Omental fat pad (tissue), 4 donors: ENCODE data around the gene AK8. TPM values are rescaled to one million over a fixed set of nuclear protein-coding genes. Genes with fewer than 3 reads are reported as not detected.

Experiments used
- ATAC-seq: fragments of 150-250 bp; one replicate; pipeline ENCODE4 v1.9.1; 2016; ENCODE audit warnings: mild to moderate bottlenecking, moderate library complexity; ENCODE audit not compliant: low FRiP score
- DNase-seq: peaks from one replicate; pipeline ENCODE4 v3.0.0-alpha.2; 2019; ENCODE audit warnings: low spot score
- total RNA-seq, 4 donors: library from RNA; depleted of rRNA; stranded (reverse); fragments of >200 nt; gene quantifications; one replicate each; pipeline ENCODE4 v1.1.0, GENCODE V29; 2016
- TF ChIP-seq, protein P1 (sequence below), 3 donors: fragments of 450-650 bp; IDR thresholded peaks; one replicate each; pipeline ENCODE4 v1.5.1; 2016 to 2017; ENCODE audit warnings: antibody characterized with exemption in 3 of 3, mild to moderate bottlenecking in 3 of 3, moderate library complexity in 2 of 3

The AK8 gene
- total RNA-seq, 4 donors from 2014 or later, result 1.0 to 1.3 (median 1.3) TPM; not detected in 1

DNA sequence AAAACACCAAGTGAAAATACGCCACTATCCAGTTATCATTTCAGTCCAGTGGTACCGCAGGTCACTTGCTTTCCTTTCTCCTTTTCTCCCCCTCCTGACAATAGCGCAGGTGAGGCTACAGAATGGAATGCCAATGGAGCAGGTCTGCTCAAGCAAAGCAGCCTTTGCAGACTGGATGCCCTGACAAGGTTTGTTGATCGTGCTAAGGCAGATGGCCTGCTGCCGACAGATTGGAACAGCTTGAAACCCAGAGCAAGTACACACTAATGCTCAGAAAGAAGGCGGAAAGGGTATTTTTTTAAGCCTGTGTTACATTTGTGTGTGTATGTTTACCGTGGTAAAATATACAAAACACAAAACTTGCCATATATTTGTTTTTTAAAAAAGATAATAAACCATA, 20.0 kb upstream of the AK8 start:
- DNase-seq (no peak), ATAC-seq (no peak)
- TF ChIP-seq, protein P1, sequence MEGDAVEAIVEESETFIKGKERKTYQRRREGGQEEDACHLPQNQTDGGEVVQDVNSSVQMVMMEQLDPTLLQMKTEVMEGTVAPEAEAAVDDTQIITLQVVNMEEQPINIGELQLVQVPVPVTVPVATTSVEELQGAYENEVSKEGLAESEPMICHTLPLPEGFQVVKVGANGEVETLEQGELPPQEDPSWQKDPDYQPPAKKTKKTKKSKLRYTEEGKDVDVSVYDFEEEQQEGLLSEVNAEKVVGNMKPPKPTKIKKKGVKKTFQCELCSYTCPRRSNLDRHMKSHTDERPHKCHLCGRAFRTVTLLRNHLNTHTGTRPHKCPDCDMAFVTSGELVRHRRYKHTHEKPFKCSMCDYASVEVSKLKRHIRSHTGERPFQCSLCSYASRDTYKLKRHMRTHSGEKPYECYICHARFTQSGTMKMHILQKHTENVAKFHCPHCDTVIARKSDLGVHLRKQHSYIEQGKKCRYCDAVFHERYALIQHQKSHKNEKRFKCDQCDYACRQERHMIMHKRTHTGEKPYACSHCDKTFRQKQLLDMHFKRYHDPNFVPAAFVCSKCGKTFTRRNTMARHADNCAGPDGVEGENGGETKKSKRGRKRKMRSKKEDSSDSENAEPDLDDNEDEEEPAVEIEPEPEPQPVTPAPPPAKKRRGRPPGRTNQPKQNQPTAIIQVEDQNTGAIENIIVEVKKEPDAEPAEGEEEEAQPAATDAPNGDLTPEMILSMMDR (IDR thresholded peaks at IDR 0.05), result no peak

DNA sequence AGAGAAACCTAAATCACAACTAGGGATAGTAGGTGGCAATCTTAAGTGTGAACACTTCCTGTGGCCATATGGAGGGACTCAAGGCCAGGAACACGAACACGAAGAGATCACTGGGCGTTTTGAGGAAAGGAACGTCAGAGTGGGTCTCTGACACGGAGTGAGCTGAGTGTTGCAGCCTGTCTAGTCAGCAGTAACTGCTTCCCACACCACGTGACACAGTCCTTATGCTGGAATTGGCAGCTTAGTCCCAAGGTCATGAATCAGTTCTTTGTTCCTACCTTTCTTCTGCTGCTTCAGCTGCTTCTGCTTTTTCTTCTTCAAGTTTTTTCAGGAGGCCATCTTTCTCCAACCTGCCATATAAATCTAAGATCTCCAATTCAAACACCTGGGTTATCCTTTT, 18.8 kb upstream of the AK8 start:
- DNase-seq (no peak), ATAC-seq (no peak)
- TF ChIP-seq, protein P1 (IDR thresholded peaks at IDR 0.05), result no peak

DNA sequence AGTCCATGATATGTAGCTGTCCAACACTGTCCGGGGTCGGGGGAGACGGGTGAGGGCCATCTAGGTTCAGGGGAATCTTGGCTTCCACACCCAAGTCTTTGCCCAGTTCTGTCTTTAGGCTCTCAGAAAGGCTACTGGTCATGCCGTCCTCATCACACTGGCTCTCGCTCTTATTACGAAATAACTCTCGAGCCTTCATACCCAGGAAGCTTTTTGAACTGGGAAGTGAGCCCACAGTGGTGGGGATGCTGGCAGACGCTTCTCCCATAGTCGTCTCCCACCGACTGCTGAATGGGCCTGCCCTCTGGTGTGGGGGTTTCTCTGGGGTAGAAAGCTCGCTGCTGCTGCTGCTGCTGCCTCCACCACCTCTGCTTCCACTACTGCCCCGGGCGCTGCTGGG, 18.2 kb upstream of the AK8 start:
- DNase-seq, result no peak
- no peak for ATAC-seq
- TF ChIP-seq, protein P1 (IDR thresholded peaks at IDR 0.05), result no peak

DNA sequence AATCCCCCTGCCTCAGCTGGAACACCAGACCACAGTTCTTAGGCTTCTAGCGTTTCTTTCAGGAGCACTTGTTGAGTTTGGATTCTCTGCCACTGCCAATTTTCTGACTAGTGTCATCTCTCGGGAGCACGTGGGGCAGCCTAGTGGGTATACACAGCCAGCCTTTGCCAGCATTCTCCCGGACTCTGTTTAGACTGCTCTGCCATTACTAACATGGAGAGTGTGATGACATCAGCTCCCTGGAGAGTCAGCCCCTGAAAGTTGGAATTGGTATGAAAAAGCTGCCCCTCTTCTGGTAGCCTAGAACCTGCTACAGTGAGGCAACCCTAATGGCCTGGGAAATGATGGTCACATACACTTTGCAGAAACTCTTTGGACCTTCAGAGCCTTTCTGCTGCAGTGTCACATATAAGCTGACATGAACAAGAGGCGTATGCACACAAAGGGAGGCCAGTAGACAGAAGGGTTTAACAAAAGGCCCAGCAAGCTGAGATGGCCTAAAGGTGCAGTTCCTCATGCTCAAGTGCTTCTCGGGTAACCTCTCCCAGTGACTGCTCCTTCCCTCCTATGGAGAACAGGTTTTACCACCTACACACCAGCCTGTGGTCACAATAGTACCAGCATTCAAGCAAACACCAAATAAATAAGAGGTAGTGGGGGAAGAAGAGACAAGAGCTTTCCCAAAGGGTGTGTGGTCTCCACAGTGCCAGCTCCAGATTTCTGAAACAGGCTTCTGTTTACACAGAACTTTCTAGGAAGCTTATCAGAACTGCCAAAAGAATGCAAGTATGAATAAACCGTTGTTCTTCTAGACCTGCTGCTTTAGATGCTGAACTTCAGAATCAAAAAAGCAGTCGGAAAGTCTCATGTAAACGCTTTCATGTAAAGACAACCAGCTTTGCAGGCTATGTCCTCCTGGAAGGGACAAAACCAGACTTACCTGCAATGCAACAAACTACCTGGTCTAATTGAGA, 17.1 kb upstream of the AK8 start:
- no peak for DNase-seq
- TF ChIP-seq, protein P1 (IDR thresholded peaks at IDR 0.05), result no peak
- no peak for ATAC-seq

DNA sequence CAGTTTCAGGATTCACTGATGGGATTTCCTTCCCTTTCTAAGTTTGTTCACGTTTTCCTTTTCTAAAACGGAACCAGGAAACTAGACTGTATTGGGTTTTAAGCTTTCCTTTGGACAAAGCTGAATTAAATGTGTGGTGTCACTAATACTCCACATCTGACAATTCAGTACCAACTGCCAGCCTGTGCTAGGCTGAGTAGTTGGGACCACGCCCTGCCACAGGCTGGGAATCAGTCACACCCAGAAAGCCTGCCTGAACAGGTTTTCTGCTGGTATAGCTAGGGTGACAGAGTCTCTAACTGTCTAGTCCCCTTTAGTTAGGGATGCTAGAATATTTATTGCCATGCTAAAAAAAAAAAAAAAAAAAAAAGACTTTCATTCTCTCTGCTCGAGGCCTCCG, 16.3 kb upstream of the AK8 start:
- TF ChIP-seq, protein P1 (IDR thresholded peaks at IDR 0.05), result no peak
- ATAC-seq, result no peak
- DNase-seq, result no peak

DNA sequence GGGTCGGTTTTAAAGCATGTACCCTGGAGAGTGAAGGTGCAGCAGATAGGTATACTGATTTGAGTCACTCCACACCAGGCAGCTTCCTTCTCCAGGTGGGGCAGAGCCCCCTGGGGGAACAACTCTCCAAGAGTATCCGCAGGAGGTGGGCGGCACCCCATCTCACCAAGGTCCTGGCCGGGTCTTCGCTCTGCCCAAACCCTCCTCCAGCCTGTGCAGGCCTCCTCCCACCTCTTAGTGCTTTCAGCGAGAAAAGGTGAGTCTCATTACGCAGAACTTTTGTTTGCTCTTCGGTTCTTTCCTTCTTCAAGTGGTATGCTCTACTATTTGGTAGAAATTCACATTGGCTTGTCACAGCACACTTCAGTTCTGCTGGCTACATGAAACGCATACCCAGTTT, 14.3 kb upstream of the AK8 start:
- TF ChIP-seq, protein P1 (IDR thresholded peaks at IDR 0.05), result no peak
- DNase-seq (no peak), ATAC-seq (no peak)

DNA sequence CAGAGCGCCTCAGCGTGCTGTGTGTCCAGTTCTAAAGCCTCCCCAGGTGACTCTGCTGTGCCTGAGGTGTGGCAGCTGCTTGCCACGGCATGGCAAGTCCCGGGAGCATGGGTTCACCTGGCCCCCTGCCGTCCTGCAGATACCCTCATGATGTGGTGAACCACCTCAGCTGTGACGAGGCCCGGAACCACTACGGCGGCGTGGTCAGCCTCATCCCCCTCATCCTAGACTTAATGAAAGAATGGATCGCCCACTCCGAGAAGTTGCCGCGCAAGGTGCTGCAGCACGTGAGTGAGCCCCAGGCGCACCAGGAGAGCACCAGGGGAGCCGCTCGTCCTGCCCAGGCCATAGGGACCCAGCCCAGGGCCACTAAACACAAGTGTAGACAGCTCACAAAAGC, 10.1 kb upstream of the AK8 start:
- TF ChIP-seq, protein P1 (IDR thresholded peaks at IDR 0.05), result no peak
- ATAC-seq (no peak), DNase-seq (no peak)
